SK-N-MC (cell line): Measurements from ENCODE around the gene RBM45.
"Not testable (repeated sequence)": the region's sequence is repeated elsewhere in the genome, so short reads cannot be mapped to it uniquely, and the experiment has no call there.

Experiments used
- DNase-seq: peaks from one replicate; pipeline ENCODE4 v3.0.0-alpha.2; 2011; ENCODE audit warnings: low read depth, low spot score
- H3K27ac ChIP-seq: fragments of 200-600 bp; sonication (generic); 2 replicates; pipeline ENCODE4 v1.5.1; 2016; ENCODE audit warnings: mixed run types
- H3K36me3 ChIP-seq: fragments of 200-600 bp; sonication (generic); 2 replicates; pipeline ENCODE4 v1.6.1; 2017; ENCODE audit warnings: antibody characterized with exemption, low read length, mixed read lengths; ENCODE audit not compliant: insufficient read depth
- H3K4me3 ChIP-seq: fragments of 200-600 bp; sonication (generic); 2 replicates; pipeline ENCODE4 v1.5.1; 2016
- H3K9ac ChIP-seq: fragments of 200-600 bp; sonication (generic); 2 replicates; pipeline ENCODE4 v1.8.0; 2017; ENCODE audit warnings: mixed run types, mixed read lengths; ENCODE audit not compliant: insufficient read length
- H3K9me3 ChIP-seq: fragments of 200-600 bp; sonication (generic); 2 replicates; pipeline ENCODE4 v1.6.1; 2017; ENCODE audit warnings: low read depth, mild to moderate bottlenecking, antibody characterized with exemption, low read length, moderate library complexity, mixed read lengths
- EZH2 ChIP-seq: fragments of 200-600 bp; sonication (generic); IDR thresholded peaks from one replicate; pipeline ENCODE4 v1.6.1; 2017; ENCODE audit warnings: antibody characterized with exemption
- FOXP2 ChIP-seq: optimal IDR thresholded peaks from 2 replicates; pipeline ENCODE3; 2011; ENCODE audit warnings: mild to moderate bottlenecking, moderate library complexity; ENCODE audit not compliant: insufficient read depth; ENCODE audit errors: extremely low read length, control extremely low read depth
- POLR2AphosphoS5 ChIP-seq: IDR thresholded peaks from 2 replicates; pipeline ENCODE4 v1.6.1; 2012; ENCODE audit warnings: mild to moderate bottlenecking, low read depth, low read length, borderline replicate concordance

Gene RBM45

DNA sequence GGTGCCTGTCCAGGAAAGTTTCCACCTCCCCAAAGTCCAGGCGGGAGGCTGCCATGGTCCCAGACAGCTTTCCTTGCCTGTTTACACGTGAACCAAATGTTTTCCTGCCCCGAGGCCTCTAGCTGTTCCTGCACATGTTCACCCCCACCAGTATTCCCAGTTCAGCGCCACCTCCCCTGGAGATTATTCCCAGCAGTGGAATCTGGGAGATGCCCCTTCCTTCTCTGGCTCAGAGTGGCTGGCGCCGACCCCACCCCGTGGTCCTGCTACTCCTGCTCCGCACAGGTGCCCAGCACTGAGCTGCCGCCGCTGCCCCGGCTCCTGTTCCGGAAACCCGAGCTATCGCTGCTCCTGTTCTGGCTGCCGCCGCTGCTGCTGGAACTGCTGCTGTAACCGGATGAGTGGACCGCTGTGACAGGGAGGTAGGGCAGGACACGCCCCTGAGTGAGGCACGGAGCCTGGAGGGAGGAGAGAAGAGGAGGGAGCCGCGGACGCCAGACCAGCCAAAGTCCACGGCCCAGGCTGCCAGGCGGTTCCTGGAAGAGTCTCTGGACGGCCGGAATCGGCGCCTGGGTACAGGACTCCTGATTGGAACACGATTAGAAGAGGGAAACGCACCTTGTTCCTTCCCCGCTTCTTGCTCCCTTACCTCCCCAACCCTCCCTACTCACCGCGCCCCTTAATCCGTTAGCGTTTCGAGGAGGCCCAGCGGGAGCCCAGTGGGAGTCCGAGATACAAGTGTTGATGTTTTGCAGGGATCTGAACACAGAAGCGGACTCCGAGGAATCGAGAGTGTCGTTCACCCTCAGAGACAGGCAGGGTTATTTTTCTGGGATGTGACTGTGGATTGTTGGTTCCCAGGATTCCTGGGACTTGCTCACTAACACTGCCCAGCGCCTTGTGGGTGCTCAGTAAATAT is 39.6 kb upstream of the RBM45 start, which contains the start of gene PDE11A:
TSS of gene PDE11A (minus strand) at position 395 of the 919 bp plus-strand sequence. CDS start at position 55, 340 bp downstream.
- Histone ChIP-seq H3K9me3 (no peaks in the 10 kb centered on the region), H3K36me3 (no peaks in the 10 kb centered on the region), H3K4me3 (peak within 1 kb of the TSS; percentile 79), H3K27ac (no peak within 1 kb of the TSS), H3K9ac (peak within 1 kb of the TSS; percentile 48)
- TF ChIP-seq POLR2AphosphoS5 = no peak
- no peak for TF ChIP-seq EZH2
- TF ChIP-seq FOXP2 = no peak
- DNase-seq = no peak

DNA sequence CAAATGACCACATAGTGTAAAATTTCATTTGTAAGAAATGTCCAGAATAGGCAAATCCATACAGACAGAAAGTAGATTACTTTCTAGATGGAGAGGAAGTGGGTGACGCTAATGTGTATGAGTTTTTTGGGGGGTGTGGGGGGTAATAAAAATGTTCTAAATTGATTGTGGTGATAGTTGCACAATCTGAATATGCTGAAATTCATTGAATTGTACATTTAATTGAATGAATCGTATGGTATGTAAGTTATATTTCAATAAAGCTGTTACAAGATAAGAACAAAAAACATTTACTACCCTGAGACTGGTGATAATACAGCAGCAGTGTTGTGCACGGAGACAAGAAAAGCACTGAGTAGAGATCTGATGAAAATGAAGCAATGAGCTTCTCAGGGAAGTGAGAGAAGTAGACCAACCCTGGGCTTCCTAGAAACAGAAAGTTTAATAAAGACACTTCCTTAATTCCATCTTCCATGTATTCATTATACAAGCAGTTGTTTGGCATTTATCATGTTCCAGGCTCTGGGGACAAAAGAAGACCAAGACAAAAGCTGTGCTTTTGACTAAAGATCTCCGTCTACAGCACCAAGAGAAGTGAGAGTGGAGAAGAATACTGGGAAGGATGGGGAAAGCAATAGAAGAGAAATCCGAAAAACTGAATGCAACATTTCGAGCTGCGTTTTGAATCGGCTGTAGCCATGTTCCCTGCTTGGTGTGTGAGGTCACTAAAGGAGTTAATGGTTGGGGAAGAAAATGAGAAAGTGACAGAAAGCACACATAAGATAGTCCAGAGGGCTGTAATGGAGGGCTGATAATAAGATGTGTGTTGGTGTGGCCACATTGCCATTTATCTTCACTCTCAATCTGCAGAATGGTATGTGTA is 37.9 kb upstream of the RBM45 start:
- DNase-seq = no peak
- Histone ChIP-seq H3K9ac (no peak overlapping the region), H3K27ac (no peak overlapping the region), H3K9me3 (no peaks in the 10 kb centered on the region), H3K4me3 (no peak overlapping the region), H3K36me3 (no peaks in the 10 kb centered on the region)
- no peak for TF ChIP-seq FOXP2
- no peak for TF ChIP-seq POLR2AphosphoS5
- TF ChIP-seq EZH2 = no peak

DNA sequence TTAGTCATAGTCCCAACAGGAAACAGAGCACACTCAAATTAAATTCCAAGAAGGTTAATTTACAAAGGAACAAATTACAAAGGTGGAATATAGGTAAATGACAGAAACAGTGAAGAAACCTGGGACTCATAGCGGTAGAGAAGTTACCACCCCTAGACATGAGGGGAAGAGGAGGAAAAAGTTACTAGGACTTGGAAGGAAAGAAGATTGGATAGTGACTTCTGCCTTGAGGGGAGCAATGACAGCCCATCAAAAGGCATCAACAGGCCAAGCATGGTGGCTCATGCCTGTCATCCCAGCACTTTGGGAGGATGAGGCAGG is 37.3 kb upstream of the RBM45 start:
- TF ChIP-seq EZH2 = no peak
- TF ChIP-seq POLR2AphosphoS5 = no peak
- no peak for TF ChIP-seq FOXP2
- Histone ChIP-seq H3K36me3 (no peaks in the 10 kb centered on the region), H3K4me3 (no peak overlapping the region), H3K9ac (no peak overlapping the region), H3K9me3 (no peaks in the 10 kb centered on the region), H3K27ac (no peak overlapping the region)
- DNase-seq = no peak

DNA sequence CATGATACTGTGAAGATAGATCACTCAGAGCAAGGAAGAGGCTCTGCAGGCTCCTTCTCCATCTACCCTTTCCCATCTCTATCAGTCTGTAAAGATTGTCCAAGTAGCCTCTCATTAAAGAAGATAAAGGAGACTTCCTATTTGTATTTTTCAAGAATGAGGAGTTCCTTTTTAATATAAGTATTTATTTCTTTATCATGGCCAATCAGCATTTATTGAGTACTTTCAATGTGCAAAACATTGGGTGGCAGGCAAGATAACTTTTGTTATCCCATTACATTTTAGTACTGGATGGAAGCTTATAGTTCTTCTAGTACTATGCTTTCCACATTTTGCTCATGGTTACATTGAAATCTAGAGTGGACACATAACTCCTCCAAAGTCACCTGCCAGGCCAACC is 36.1 kb upstream of the RBM45 start:
- no peak overlapping the region for H3K4me3 ChIP-seq
- no peak for TF ChIP-seq EZH2
- no peak for TF ChIP-seq FOXP2
- TF ChIP-seq POLR2AphosphoS5 = no peak
- no peak overlapping the region for H3K9ac ChIP-seq
- no peaks in the 10 kb centered on the region for H3K9me3 ChIP-seq
- DNase-seq = no peak
- no peak overlapping the region for H3K27ac ChIP-seq
- no peaks in the 10 kb centered on the region for H3K36me3 ChIP-seq

DNA sequence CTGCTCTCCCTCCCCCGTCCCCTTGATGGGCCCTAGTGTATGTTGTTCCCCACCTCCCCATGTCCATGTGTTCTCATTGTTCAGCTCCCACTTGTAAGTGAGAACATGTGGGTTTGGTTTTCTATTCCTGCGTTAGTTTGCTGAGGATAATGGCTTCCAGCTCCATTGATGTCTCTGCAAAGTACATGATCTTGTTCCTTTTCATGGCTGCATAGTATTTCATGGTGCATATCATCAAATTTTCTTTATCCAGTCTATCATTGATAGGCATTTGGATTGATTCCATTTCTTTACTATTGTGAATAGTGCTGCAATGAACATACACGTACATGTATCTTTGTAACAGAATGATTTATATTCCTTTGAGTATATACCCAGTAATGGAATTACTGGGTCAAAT is 33.0 kb upstream of the RBM45 start:
- not testable (repeated sequence) for H3K4me3 ChIP-seq, DNase-seq, H3K9ac ChIP-seq, H3K36me3 ChIP-seq, H3K27ac ChIP-seq, H3K9me3 ChIP-seq

GRCh38 chr2:178082408-178083045 is 29.7 kb upstream of the RBM45 start:
- no peaks in the 10 kb centered on the region for H3K36me3 ChIP-seq
- H3K27ac ChIP-seq = no peak overlapping the region
- no peaks in the 10 kb centered on the region for H3K9me3 ChIP-seq
- DNase-seq = peak; percentile 10
- TF ChIP-seq FOXP2 (no peak), EZH2 (no peak), POLR2AphosphoS5 (no peak)
- peak overlapping the region; percentile 57 for H3K4me3 ChIP-seq
- H3K9ac ChIP-seq = no peak overlapping the region

DNA sequence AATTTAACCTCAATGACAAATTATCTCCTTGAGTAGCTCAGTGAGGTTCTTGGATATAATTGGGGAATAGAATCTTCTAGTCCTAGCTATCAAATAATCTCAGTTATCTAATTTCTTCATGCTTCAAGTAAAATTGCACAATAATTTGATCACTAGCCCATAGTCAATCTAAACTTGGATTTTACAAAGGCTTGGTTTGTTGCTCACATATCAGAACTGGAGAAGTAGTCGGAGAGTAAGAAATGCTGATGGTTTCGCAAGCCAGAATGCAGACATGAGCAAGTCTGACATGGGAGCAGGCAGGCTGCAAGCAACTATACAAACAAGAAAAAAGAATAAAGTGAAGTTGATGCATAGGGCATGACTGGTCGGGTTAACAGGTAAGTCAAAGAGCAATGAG is 28.0 kb upstream of the RBM45 start:
- no peaks in the 10 kb centered on the region for H3K9me3 ChIP-seq
- DNase-seq = no peak
- TF ChIP-seq FOXP2 = no peak
- TF ChIP-seq POLR2AphosphoS5 = no peak
- TF ChIP-seq EZH2 = no peak
- H3K27ac ChIP-seq = no peak overlapping the region
- H3K4me3 ChIP-seq = no peak overlapping the region
- no peak overlapping the region for H3K9ac ChIP-seq
- H3K36me3 ChIP-seq = no peaks in the 10 kb centered on the region

DNA sequence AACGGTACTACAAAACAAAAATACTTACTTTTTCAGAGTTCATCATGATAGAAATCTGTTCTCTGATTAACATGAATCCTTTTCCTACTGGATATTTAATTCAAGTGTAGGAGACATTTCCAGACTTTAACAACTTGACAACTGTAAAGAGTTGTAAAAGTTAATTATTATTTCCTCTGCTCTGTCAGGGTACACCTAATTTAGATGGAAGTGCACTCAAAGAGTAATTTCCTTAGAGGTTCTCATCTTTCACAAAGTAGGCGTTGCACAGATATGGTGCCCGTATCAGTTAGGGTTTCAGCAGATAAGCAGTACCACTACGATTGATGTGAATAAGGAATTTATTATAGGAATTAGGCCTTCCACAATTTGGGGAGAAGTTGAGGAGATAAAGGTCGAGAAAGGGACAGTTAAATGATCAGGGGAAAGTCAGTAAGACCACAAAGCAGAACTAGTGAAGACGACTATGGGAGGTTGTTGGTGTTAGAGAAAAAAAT is 23.4 kb upstream of the RBM45 start:
- TF ChIP-seq EZH2 (no peak), POLR2AphosphoS5 (no peak), FOXP2 (no peak)
- DNase-seq = no peak
- Histone ChIP-seq H3K9ac (no peak overlapping the region), H3K9me3 (no peaks in the 10 kb centered on the region), H3K4me3 (no peak overlapping the region), H3K36me3 (no peaks in the 10 kb centered on the region), H3K27ac (no peak overlapping the region)
